Measurements from ENCODE around the gene ARHGAP29.
"Not testable (repeated sequence)": the region's sequence is repeated elsewhere in the genome, so short reads cannot be mapped to it uniquely, and the experiment has no call there.

Gene ARHGAP29

GRCh38 chr1:94165843-94166242 lies 71.5 kb downstream of the ARHGAP29 start:
- no peak for DNase-seq (ENCODE audit: low read depth in 2 of 2)

GRCh38 chr1:94164885-94165284 lies 72.5 kb downstream of the ARHGAP29 start:
- DNase-seq (ENCODE audit: low read depth in 2 of 2), result not testable (repeated sequence)

GRCh38 chr1:94164121-94164520 lies 73.3 kb downstream of the ARHGAP29 start:
- DNase-seq (ENCODE audit: low read depth in 2 of 2), result not testable (repeated sequence)

DNA sequence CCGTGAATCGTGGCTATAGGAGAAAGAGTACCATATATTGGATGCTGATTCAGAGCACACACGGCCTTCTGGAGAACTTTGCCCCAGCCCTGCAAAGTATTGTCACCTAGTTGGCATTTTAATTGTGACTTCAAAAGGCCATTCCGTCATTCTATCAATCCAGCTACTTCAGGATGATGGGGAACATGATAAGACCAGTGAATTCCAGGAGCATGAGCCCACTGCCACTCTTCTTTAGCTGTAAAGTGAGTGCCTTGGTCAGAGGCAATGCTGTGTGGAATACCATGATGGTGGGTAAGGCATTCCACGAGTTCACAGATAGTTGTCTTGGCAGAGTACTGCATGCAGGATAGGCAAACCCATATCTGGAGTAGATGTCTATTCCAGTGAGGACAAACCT lies 74.1 kb downstream of the ARHGAP29 start:
- DNase-seq (ENCODE audit: low read depth in 2 of 2), result not testable (repeated sequence)

DNA sequence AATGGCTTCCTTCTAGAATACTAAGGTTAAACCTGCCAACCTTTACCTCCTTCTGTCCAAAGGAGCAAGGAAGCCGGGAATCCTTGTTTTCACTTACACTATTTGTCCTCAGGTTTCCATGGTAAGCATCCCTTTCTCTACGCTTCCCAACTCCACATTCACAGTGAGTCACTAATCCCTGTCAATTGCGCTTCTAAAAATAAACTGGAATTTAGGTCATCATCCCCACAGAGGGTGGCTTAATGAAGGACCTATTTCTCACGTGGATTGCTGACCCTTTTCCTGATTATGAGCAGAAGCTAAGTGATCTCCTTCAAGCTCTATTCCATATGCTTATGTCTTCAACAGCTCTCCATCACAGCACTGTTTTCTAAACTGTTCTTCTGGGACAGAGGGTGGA lies 76.6 kb downstream of the ARHGAP29 start:
- DNase-seq (ENCODE audit: low read depth in 2 of 2), result no peak

DNA sequence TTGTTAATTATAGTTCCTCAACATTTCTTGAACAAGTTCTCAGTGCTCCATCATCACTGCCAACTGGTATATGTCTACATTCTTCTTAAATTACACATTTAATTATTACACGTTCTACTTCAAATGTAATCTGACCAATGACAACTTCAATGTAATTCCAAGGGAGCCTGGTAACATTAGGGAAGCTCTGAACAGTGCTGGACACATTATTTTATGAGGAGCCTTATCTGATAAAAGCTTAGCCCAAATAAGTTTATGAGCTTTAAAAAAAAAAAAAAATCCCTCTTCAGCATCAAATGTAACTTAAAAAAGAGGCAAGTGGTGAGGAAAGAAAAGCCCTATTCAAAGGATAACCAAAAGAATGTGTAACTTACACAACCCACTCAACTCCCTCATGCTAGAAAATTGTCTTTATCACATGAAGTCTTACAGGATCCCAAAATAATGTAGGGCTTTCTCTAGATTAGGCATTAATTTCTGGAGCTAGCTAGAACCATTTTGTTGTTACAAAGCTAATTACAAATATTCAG lies 81.2 kb downstream of the ARHGAP29 start:
- DNase-seq (ENCODE audit: low read depth in 2 of 2), result no peak

DNA sequence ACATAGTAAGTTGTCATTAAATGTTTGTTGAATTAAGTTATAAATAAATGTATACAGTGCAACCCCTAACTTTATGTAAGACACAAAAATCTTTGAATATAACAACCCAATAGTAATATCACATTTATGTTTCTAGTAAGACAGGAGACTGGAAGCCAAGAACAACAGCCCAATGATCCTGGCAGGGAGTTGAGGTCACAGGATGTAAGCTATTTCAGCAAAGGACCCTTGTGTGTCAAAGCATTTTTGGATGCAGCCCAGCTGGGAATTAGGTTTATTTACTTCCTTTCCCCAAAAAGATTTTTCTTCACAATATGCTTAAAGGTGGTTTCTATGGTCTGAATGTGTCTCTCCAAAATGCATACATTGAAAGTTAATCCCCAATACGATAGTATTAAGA lies 82.4 kb downstream of the ARHGAP29 start:
- DNase-seq (ENCODE audit: low read depth in 2 of 2), result no peak

- DNase-seq (ENCODE audit: low read depth in 2 of 2), result no peak
Observed at GRCh38 chr1:94153133-94153532, 84.3 kb downstream of the ARHGAP29 start.

DNA sequence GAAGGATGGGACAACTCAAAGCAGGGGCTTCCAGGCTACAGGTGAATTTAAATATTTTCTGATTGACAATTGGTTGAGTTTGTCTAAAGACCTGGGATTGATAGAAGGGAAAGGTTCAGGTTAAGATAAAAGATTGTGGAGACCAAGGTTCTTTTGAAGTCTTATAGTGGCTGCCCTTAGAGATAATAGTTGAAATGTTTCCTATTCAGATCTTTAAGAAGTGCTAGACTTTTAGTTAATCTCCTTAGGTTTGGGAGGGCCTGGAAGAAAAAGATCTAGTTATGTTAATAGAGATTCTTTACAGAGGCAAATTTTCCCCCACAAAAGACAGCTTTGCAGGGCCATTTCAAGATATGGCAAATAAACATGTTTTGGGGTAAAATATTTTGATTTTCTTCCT lies 88.2 kb downstream of the ARHGAP29 start:
- DNase-seq (ENCODE audit: low read depth in 2 of 2), result not testable (repeated sequence)

GRCh38 chr1:94146273-94146672 lies 91.1 kb downstream of the ARHGAP29 start:
- DNase-seq (ENCODE audit: low read depth in 2 of 2), result no peak

- no peak for DNase-seq (ENCODE audit: low read depth in 2 of 2)
Observed at GRCh38 chr1:94144836-94145235, 92.5 kb downstream of the ARHGAP29 start.

GRCh38 chr1:94143809-94144176 lies 93.6 kb downstream of the ARHGAP29 start:
- no peak for DNase-seq (ENCODE audit: low read depth in 2 of 2)

- no peak for DNase-seq (ENCODE audit: low read depth in 2 of 2)
Observed at GRCh38 chr1:94143173-94143808, 94.1 kb downstream of the ARHGAP29 start.

DNA sequence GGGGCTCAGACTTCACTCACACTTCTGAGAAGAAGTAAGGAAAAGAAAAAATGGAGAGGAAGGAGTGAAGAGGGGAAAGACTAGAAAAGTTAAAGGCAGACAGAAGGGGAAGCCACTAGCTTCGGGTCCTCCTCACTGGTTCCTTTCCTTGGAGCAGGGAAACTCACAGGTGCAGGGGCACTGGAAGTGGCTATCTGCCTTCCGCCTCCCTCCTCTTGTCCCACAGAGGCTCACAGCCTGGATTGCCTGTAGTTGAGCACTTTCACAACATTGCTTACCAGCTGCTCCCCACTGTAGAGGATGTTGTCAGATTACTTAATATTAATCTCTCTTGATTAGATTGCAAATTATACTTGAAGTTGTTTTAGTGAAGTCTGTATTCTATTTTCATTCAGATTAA lies 94.8 kb downstream of the ARHGAP29 start:
- DNase-seq (ENCODE audit: low read depth in 2 of 2), result no peak

DNA sequence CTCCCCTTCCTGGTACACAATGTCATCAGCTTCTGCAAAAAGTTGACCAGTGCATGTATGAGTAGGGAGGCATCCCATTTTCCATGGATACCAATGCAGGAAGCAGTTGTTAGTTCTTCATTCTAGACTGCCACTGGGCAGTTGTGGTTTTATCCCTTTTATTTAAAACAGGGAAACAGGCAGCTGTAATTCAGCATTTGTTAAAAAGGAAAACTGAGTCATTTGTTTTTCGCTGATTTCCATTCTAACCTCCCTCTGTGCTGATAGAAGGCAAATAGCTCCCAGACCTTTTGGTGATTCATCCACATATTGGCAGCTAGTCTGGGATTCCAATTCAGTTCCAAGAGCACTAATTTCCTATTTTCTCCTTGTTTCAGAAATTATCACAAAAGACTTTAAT lies 95.4 kb downstream of the ARHGAP29 start:
- DNase-seq (ENCODE audit: low read depth in 2 of 2), result no peak

DNA sequence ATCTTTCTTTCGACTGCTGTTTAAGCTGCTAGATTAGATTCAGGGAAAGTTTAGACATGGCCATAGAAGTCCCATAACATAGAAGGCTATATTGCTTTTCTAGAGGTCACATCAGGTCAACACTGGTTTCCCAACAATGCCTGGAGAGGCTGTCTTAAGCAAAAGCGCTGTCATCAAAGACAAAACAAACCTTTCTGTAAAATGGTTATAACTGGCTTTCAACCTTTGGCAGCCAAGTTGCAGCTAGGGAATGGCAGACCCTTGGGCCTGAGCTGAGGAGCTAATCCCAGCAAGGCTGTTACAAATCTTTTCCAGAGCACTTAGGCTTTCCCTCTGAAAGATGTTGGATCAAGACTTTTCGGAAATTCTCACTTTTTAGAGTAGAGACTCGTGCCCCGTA lies 105.3 kb downstream of the ARHGAP29 start:
- DNase-seq (ENCODE audit: low read depth in 2 of 2), result no peak

- no peak for DNase-seq (ENCODE audit: low read depth in 2 of 2)
Observed at GRCh38 chr1:94130851-94131595, 106.4 kb downstream of the ARHGAP29 start.

GRCh38 chr1:94126651-94127050 lies 110.7 kb downstream of the ARHGAP29 start:
- DNase-seq (ENCODE audit: low read depth in 2 of 2), result no peak

DNA sequence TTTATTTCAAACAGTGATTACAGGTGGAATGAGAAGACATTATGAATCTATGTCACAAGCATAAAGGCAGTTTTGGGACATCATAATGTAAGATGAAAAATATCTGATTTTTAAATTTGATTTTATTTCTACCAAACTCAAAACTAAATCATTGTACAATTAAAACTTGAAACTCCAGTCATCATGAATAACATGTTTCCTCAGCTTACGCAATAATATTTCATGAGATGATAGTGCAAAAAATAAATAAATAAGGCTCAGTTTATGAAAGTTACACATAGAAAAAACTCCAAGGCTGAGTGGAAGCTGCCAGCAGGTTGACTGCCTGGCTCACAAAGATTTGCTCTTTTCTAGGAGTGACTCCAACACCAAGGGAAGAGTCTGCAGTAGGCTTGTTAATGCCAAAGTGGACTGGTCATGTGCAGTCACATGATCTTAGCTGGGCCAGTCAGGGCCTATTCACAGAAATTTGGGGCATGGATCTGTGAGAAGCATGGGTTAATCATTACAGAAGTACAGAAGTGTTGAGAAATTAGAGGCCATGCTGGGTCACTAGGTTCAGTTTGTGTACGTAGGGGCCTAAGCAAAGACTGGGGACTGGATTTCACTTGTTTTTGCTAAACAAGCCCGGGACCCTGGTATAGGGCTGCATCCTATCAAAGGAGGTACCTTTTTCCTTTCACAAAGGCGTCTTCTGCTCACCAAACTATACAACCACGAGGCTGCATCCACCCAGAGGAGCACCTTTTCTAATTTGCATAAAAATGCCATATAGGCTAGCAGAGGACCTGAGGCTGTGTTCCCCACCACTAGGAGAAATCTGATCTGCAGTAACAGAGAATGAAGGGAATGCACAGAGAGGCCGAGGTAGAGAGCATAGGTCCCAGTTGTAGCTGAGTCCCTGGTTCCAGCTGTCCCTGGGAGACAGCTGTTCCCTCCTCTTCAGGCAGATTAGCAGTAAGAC lies 111.6 kb downstream of the ARHGAP29 start:
- no peak for DNase-seq (ENCODE audit: low read depth in 2 of 2)

DNA sequence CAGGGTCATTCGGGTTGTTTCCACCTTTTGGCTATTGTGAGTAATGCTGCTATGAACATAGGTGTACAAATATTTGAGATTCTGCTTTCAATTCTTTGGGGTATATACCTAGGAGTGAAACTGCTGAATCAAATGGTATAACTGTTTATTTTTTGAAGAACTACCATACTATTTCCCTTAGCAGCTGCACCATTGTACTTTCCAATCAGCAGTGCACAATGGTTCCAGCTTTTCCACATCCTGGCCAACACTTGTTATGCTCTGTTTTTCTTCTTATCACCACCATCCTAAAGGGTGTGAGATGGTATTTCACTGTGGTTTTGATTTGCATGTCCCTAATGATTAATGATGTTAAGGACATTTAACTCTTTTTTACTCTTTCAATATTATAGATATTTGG lies 112.8 kb downstream of the ARHGAP29 start:
- no peak for DNase-seq (ENCODE audit: low read depth in 2 of 2)

DNA sequence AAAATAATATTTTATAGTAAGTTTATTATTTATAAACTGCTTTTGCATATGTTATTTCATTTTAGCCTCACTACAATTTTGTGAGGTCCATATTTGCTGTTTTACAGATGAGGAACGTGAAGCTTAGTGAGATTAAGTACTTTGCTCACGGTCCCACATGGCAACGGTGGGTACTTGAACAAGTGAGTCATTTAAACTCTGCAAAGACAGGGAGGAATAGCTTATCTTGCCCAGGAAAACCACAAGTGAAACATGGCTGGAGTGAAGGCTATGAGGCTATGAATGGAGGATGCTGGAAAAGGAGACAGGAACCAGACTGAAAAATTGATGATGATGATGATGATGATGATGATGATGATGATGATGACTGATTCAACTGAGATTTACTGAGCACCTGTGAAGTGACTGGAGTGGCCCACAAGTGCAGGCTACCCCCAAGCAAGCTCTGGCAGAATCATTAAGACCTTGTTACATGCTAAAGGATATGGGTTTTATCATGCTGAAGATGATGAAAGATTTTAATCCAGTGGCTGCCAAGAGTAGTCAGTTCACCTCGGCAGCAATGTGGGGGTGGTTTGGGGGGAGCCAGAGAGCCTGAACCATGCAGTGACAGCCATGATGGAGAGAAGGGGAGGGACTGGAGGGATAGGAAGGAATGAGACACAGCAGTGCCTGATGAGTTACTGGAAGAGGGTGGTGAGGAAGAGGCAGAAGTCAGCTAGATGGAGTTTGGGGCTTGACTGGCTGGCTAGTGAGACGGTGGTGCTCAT lies 115.0 kb downstream of the ARHGAP29 start:
- no peak for DNase-seq (ENCODE audit: low read depth in 2 of 2)
